K562 (cell line): ENCODE measurements around the gene MYO18A. TPM values are rescaled to one million over a fixed set of nuclear protein-coding genes. Genes with fewer than 3 reads are reported as not detected.

ENCODE experiments used
- CBX8 ChIP-seq: fragments of 200-600 bp; sonication (generic); IDR thresholded peaks from 2 replicates; pipeline ENCODE4 v1.6.1; 2012; ENCODE audit warnings: borderline replicate concordance, mixed run types, low read depth, mild to moderate bottlenecking, moderate library complexity, mixed read lengths, low read length, control low read depth, inconsistent platforms; ENCODE audit not compliant: poor library complexity, severe bottlenecking; ENCODE audit errors: extremely low read depth
- CEBPB ChIP-seq: fragments of 450-650 bp; IDR thresholded peaks from 2 replicates; pipeline ENCODE4 v1.6.1; 2016; ENCODE audit warnings: missing genetic modification characterization, missing compliant biosample characterization
- CREB5 ChIP-seq: fragments of 250-450 bp; sonication (Bioruptor Pico); IDR thresholded peaks from 2 replicates; pipeline ENCODE4 v1.5.0; 2020; ENCODE audit warnings: mild to moderate bottlenecking
- FOXA3 ChIP-seq, 2 experiments: fragments of 450-650 bp in 1 of 2; sonication (generic) in 1 of 2; formaldehyde crosslinking; IDR thresholded peaks in 1 of 2; conservative IDR thresholded peaks in 1 of 2; 2 replicates each; pipeline versions ENCODE4 v1.4.0 to v1.8.0; 2020 to 2022; ENCODE audit warnings: mild to moderate bottlenecking in 2 of 2, missing genetic modification reagents in 1 of 2
- FOXK2 ChIP-seq, 2 experiments: fragments of 450-650 bp; IDR thresholded peaks in 1 of 2; conservative IDR thresholded peaks in 1 of 2; 2 replicates each; pipeline ENCODE4 v1.6.1; 2016; ENCODE audit warnings: low read depth in 2 of 2, mild to moderate bottlenecking in 1 of 2
- HDAC8 ChIP-seq: fragments of 450-650 bp; IDR thresholded peaks from 2 replicates; pipeline ENCODE4 v1.6.1; 2016; ENCODE audit warnings: mild to moderate bottlenecking, missing genetic modification characterization, moderate library complexity, missing compliant biosample characterization
- MGA ChIP-seq: fragments of 450-650 bp; IDR thresholded peaks from 2 replicates; pipeline ENCODE4 v1.6.1; 2016; ENCODE audit warnings: mild to moderate bottlenecking, moderate library complexity
- NRF1 ChIP-seq, 2 experiments: fragments of 450-650 bp; IDR thresholded peaks in 1 of 2; conservative IDR thresholded peaks in 1 of 2; 2 replicates each; pipeline ENCODE4 v1.6.1; 2014; ENCODE audit warnings: mild to moderate bottlenecking in 2 of 2
- VEZF1 ChIP-seq: fragments of 200-800 bp; sonication (Bioruptor generic); IDR thresholded peaks from 2 replicates; pipeline ENCODE4 v1.6.1; 2017; ENCODE audit warnings: missing genetic modification characterization, missing compliant biosample characterization
- ZNF695 ChIP-seq: fragments of 450-650 bp; formaldehyde crosslinking; IDR thresholded peaks from 2 replicates; pipeline ENCODE4 v1.4.0; 2020; ENCODE audit warnings: mild to moderate bottlenecking, moderate library complexity
- polyA plus RNA-seq, 8 experiments: library from polyadenylated mRNA; depleted of rRNA in 4 of 8; stranded (reverse) in 5 of 8; unstranded in 3 of 8; fragments of >200 nt; fragmentation: Nextera tagmentation in 2 of 8; fragmentation: Illumina TruSeq in 1 of 8; extraction: Ambion mirVana in 2 of 8; extraction: Trizol in 1 of 8; gene quantifications; 2 replicates each; pipeline versions ENCODE4 v1.2.1 to v1.2.3, GENCODE V29; 2011 to 2014; ENCODE audit warnings: inconsistent platforms in 1 of 8, missing spikeins in 1 of 8
- total RNA-seq, 7 experiments: library from RNA; depleted of rRNA in 6 of 7; stranded (reverse); fragments of >200 nt in 6 of 7; fragmentation: Illumina TruSeq in 2 of 7; extraction: Trizol in 2 of 7; gene quantifications; 2 replicates each; pipeline versions ENCODE4 v1.2.1 to v1.2.3, GENCODE V29; 2011 to 2021; ENCODE audit warnings: low replicate concordance in 1 of 7

MYO18A gene
- total and polyA plus RNA-seq, 9 of the 15 experiments (the other 6 are each of a cell fraction or from before 2014, with no cell fraction given) = 2.5 to 65.4 (median 17.1) TPM

GRCh38 chr17:29140631-29141513 is 39.3 kb downstream of the MYO18A start (continued):
- no peak for TF ChIP-seq ZNF695 (CRISPR knock-in tag)
- no peak for TF ChIP-seq CBX8
- TF ChIP-seq NRF1 (conservative IDR thresholded peaks at IDR 0.05 in 1 of 2, IDR thresholded peaks at IDR 0.05 in 1 of 2) = 0 out of 4 replicates have a peak, but pooled peaks have one; percentile 22 to 31
- 0 out of 4 replicates have a peak, but pooled peaks of 1 of the 2 experiments have one; percentile 44 for TF ChIP-seq FOXA3 (CRISPR knock-in tag; conservative IDR thresholded peaks at IDR 0.05 in 1 of 2, IDR thresholded peaks at IDR 0.05 in 1 of 2)
- 0 out of 2 replicates have a peak, but pooled peaks have one; percentile 34 for TF ChIP-seq VEZF1 (CRISPR knock-in tag)
- TF ChIP-seq MGA = no peak
- no peak for TF ChIP-seq CREB5 (CRISPR knock-in tag)
- TF ChIP-seq HDAC8 (tag) = no peak
- TF ChIP-seq CEBPB = no peak
- peak in 1 of 2 experiments; percentile 30; a peak in 1 of 4 replicates for TF ChIP-seq FOXK2 (conservative IDR thresholded peaks at IDR 0.05 in 1 of 2, IDR thresholded peaks at IDR 0.05 in 1 of 2; ENCODE audit: low read depth in 2 of 2)
